ES-I3 (cell line): ENCODE results near the gene YJU2.

Experiments
- H3K36me3 ChIP-seq: 2 replicates; pipeline ENCODE4 v1.6.1; 2013; ENCODE audit warnings: mild to moderate bottlenecking, low read length, control low read depth, moderate library complexity; ENCODE audit not compliant: insufficient read depth
- H3K4me1 ChIP-seq: 2 replicates; pipeline ENCODE4 v1.6.1; 2013; ENCODE audit warnings: mild to moderate bottlenecking, control low read depth, low read length; ENCODE audit not compliant: insufficient read depth
- H3K9ac ChIP-seq: 2 replicates; pipeline ENCODE4 v1.6.1; 2013; ENCODE audit warnings: low read depth, mild to moderate bottlenecking, low read length, moderate library complexity
- H3K9me3 ChIP-seq: 2 replicates; pipeline ENCODE4 v1.6.1; 2013; ENCODE audit warnings: mild to moderate bottlenecking, low read length, moderate library complexity; ENCODE audit not compliant: control insufficient read depth, insufficient read depth

YJU2 gene

GRCh38 chr19:4288091-4288777 is 41.4 kb downstream of the YJU2 start:
- Histone ChIP-seq H3K36me3 (no peaks in the 10 kb centered on the region), H3K9ac (no peak overlapping the region), H3K9me3 (no peaks in the 10 kb centered on the region), H3K4me1 (peaks cover 13% of the 10 kb centered on the region; the same call in 1 of the 2 replicates)

GRCh38 chr19:4291184-4291732 is 44.4 kb downstream of the YJU2 start:
- Histone ChIP-seq H3K9ac (no peak overlapping the region), H3K4me1 (peaks cover 8% of the 10 kb centered on the region; the same call in 1 of the 2 replicates), H3K9me3 (no peaks in the 10 kb centered on the region)

GRCh38 chr19:4292515-4292914 is 45.6 kb downstream of the YJU2 start:
- Histone ChIP-seq H3K9me3 (no peaks in the 10 kb centered on the region), H3K36me3 (no peaks in the 10 kb centered on the region), H3K4me1 (peaks cover 8% of the 10 kb centered on the region; the same call in 1 of the 2 replicates)

More at GRCh38 chr19:4291184-4291732, 44.4 kb downstream of the YJU2 start:
- H3K36me3 ChIP-seq = no peaks in the 10 kb centered on the region

GRCh38 chr19:4294389-4294788 is 47.5 kb downstream of the YJU2 start:
- Histone ChIP-seq H3K4me1 (peaks cover 8% of the 10 kb centered on the region; the same call in 1 of the 2 replicates), H3K9me3 (no peaks in the 10 kb centered on the region), H3K36me3 (no peaks in the 10 kb centered on the region), H3K9ac (no peak overlapping the region)

More at GRCh38 chr19:4292515-4292914, 45.6 kb downstream of the YJU2 start:
- no peak overlapping the region for H3K9ac ChIP-seq

- no peak overlapping the region for H3K9ac ChIP-seq
- no peaks in the 10 kb centered on the region for H3K9me3 ChIP-seq
- H3K36me3 ChIP-seq = no peaks in the 10 kb centered on the region
- H3K4me1 ChIP-seq = peaks cover 3% of the 10 kb centered on the region; the same call in 1 of the 2 replicates
Observed at GRCh38 chr19:4295972-4296771, 49.3 kb downstream of the YJU2 start.

GRCh38 chr19:4297901-4298809 is 51.3 kb downstream of the YJU2 start:
- peaks cover 8% of the 10 kb centered on the region; the same call in 1 of the 2 replicates for H3K4me1 ChIP-seq
- H3K36me3 ChIP-seq = no peaks in the 10 kb centered on the region
- H3K9ac ChIP-seq = no peak overlapping the region
- no peaks in the 10 kb centered on the region for H3K9me3 ChIP-seq

- no peaks in the 10 kb centered on the region for H3K36me3 ChIP-seq
- peaks cover 8% of the 10 kb centered on the region; the same call in 1 of the 2 replicates for H3K4me1 ChIP-seq
- no peak overlapping the region for H3K9ac ChIP-seq
- no peaks in the 10 kb centered on the region for H3K9me3 ChIP-seq
Observed at GRCh38 chr19:4298810-4299550, 52.1 kb downstream of the YJU2 start.

- no peak overlapping the region for H3K9ac ChIP-seq
- H3K36me3 ChIP-seq = no peaks in the 10 kb centered on the region
- no peaks in the 10 kb centered on the region for H3K9me3 ChIP-seq
- H3K4me1 ChIP-seq = peaks cover 8% of the 10 kb centered on the region; the same call in 1 of the 2 replicates
Observed at GRCh38 chr19:4300589-4300988, 53.7 kb downstream of the YJU2 start.

GRCh38 chr19:4301590-4302242 is 54.8 kb downstream of the YJU2 start:
- Histone ChIP-seq H3K36me3 (no peaks in the 10 kb centered on the region), H3K9me3 (no peaks in the 10 kb centered on the region), H3K4me1 (peaks cover 8% of the 10 kb centered on the region; the same call in 1 of the 2 replicates), H3K9ac (no peak overlapping the region)

GRCh38 chr19:4302243-4302640 is 55.4 kb downstream of the YJU2 start, which contains the start of gene TMIGD2:
TSS of gene TMIGD2 (minus strand) at chr19:4302389. CDS start at chr19:4302385, 4 bp downstream.
- H3K9me3 ChIP-seq = no peaks in the 10 kb centered on the region
- H3K9ac ChIP-seq = no peak within 1 kb of the TSS
- H3K36me3 ChIP-seq = no peaks in the 10 kb centered on the region
- peaks cover 8% of the 10 kb centered on the region; the same call in 1 of the 2 replicates for H3K4me1 ChIP-seq

GRCh38 chr19:4303819-4304537 is 57.1 kb downstream of the YJU2 start:
- Histone ChIP-seq H3K36me3 (no peaks in the 10 kb centered on the region; the same call in 1 of the 2 replicates), H3K4me1 (peaks cover 8% of the 10 kb centered on the region; the same call in 1 of the 2 replicates), H3K9me3 (no peaks in the 10 kb centered on the region), H3K9ac (peak overlapping the region; percentile 25; the same call in 1 of the 2 replicates)

GRCh38 chr19:4304538-4305256 is 57.8 kb downstream of the YJU2 start, which contains the start of gene FSD1:
TSS of gene FSD1 (plus strand) at chr19:4304598. CDS start at chr19:4304747, 149 bp downstream.
- Histone ChIP-seq H3K9me3 (no peaks in the 10 kb centered on the region), H3K9ac (peak within 1 kb of the TSS; percentile 25; the same call in 1 of the 2 replicates), H3K4me1 (peaks cover 8% of the 10 kb centered on the region; the same call in 1 of the 2 replicates), H3K36me3 (no peaks in the 10 kb centered on the region; the same call in 1 of the 2 replicates)
